ENCODE data around the gene BABAM2.
A peak's percentile ranks its signal among the peaks of the same experiment; 100 is the strongest.

Gene BABAM2

DNA sequence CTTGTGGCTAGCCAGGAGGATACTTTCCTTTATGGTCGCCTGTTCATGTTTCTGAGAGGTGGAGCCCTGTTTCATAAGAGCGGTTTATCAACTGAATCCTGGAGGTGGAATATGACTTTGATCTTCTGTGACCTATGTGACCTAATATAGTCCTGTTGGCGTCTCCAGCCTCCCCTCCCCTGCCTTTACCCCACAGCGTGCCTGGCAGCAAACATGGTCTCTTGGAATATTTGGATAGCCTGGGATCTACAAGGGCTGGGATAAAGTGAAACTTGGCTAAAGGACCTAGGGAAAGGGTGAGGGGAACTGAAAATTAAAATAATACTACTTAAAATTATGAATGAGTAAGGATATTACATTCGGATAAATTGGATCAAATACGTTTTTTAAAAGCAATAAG is 246.0 kb downstream of the BABAM2 start:
- no peak for DNase-seq

DNA sequence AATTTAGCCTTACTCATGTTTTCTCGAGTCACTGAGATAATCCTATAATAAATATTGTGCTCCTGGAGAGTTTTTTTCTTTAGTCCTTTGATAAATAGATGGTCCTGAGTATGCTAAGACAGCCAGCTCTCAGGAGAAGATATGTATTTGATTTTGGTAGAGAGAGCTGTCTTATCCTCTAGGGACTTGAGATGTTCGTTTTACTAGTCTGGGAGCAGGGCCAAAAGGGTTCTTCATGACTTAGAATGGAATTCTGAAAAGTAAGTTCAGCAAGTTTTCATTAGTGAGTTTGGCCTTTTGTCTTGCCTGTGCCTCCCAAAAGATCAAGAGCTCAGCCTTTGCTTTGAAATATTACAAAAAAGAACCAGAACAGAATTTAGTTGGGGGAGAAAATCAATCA is 246.7 kb downstream of the BABAM2 start:
- DNase-seq = no peak

DNA sequence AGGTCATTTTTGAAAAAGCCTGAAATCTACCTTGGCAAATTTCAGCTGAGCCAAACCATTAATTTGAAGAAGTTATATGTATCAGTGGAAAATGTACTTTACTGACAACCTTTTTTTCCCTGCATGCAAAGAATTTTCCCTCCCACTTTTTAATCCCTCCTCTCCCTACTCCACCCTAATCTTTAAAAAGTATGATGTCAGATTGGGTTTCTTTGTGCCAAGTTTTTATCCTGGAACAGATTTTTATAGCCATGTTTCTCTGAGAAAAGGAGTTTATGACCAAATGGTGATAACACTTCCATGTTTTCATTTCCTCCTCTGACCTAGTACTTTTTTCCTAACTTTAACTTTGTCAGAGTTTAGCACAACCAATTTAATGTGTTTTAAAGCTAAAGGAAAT is 251.9 kb downstream of the BABAM2 start:
- no peak for DNase-seq

DNA sequence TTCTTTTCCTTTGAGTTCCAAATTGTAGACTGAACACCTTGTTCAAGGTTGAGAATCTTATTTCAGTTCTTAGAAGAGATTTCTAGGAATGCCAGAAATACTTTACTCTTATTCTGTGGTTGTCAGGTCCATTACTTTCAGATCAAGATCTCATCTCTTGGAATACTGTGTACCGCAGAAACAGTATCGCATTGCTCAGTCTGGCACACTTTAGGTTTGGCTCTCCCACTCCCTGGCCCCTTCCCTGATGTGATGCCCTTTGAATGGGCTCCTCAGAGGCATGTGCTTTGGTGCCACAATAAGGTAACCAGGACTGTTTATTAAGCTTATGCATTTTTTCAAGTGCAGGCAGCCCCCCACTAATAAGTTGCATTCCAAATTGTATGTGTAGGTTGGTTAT is 257.5 kb downstream of the BABAM2 start:
- DNase-seq = no peak

DNA sequence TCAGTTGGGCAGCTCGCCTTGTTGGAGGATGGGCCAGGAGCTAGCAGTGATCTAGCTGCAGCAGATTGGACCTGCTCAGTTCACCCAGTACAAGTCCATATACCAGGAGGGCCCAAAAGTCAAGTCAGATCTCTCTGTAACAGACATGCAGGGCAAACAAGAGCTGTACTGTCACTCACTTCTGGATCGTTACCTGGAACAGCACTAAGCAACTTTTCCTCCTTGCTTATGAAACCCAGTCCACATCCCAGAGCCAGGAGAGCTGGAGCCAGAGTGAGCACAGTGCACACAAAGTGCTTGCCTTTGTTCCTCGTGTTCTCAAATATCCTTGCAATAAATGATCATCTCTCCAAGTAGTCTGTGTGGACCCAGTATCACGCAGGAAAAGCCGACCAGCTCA is 258.0 kb downstream of the BABAM2 start:
- DNase-seq = no peak

DNA sequence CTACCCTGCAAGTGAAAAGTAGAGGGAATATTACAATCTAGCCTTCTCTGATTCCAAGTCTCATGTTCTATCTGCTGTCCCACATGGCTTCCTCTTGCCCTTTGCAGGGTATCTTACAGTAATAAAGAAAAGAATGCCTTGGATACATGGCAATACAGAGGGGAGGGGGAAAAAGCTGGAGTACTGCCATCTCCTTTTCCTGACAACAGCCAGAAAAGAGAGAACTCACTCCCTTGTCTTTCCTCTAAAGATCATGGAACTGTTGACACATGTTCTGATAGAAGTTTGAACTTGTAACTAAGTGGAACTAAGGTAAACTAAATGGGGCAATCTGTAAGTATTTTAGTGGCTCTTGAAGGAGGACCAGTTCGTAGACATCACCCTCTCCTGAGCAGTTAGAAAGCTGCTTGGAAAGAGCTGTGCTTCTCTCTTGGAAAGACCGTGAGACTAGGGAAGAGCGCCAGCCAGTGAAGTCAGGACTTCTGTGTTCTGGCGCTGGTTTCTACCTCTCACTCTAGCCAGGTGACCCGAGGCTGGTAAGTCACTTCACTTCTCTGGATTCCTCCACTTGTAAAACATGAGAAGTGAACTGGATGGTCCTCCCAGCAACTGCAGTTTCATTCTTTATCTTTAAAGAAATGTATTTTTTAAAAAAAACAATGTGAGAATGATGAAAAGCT is 259.8 kb downstream of the BABAM2 start:
- DNase-seq = no peak

DNA sequence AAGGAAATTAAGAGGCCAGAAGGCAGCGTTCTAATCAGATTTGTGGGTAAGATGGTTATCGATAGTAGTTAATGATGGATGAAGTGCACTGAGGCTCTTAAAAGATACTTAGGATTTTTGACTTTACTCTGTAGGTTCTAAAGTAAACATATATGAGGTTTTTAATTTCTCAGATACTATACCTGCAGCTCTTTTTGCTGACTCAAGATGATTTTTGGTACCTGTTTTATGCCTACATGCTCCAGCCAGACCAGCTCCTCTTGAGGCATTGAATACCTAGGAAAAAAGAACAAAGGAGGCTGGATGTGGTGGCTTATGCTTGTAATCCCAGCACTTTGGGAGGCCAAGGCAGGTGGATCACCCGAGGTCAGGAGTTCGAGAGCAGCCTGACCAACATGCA is 260.5 kb downstream of the BABAM2 start:
- no peak for DNase-seq

DNA sequence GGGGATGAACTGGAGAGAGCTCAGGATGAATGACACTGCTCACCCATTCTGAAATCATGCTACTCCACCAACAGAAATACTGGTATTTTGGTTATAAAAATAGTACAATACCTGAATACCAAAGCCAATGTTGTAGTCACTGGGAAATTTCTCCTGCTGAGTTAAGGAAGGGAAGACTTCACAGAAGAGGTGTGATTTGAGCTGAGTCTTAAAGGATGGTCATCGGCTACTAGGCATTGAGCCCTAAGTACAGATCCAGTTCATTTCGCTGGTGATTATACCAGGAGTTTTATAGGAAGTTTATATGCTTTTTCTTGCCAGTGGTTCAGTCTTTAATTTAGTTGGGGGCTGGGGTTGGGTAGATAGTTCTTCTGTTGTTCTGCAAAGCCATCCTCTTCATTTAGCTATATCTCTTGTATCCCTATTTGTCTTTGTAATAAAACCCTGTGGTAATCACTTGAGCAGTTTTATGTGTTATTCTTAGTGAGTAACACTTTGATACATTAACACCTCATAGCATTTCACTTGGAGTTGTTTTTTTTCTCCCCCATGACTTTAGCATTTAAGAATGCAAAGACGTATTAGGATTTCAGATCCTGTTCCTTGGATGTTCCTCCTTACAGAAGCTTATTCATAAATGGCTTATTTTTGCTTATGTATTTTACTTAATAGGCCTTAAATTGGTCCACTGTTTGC is 262.2 kb downstream of the BABAM2 start:
- DNase-seq = no peak

DNA sequence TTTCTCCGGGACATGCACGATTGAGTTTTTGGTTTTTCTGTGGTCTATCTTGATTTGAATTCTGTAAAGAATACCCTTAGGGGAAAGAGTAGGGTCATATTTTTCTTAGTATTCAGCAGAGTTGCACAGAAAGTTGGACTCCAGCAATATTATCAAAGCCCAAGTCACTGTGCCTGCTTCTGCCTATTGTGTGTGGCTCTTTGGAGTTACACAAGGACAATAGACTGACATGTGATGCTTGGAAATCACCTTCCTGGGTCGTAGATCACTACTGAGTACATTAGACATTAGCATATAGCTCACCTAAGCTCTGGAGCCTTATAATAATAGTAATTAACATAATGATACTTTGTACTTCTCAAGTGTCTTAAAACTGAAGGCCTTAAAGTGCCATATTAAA is 263.3 kb downstream of the BABAM2 start:
- no peak for DNase-seq

DNA sequence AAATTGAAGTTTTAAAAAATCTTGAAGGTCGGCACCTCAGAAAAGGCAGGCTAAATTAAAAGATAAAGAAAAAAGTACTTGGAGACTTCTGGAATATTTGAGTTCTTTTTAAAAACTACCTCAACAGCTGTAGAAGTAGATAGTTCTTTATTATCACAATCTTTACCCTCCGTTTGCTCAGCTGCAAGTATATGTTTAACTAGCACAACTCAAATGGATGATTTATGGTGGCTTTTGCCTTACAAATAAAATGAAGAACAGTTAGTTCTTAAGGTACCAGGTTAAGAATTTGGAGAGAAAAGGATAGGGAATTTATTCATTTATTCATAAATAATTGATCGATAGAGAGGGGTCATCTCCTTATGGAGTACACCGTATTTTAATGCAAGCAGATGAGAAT is 264.6 kb downstream of the BABAM2 start:
- no peak for DNase-seq

DNA sequence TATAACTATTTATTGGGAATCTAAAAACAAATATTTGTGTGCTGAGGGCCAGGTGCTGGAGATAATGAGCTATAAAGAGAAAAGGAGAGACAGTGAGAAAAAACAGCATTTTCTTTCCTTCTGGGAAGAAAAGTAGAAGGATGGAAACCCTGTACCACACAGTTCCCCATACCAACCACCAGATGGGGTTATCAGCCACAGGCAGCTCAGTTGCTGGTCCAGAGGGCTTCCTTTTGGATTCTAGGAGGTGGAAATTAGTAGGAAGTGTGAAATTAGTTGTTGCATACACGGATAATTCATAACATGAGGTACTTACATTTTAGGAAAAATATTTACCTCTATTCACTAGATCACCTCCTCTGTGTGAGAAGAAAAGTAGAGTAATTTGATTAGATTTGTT is 265.1 kb downstream of the BABAM2 start:
- DNase-seq = no peak

DNA sequence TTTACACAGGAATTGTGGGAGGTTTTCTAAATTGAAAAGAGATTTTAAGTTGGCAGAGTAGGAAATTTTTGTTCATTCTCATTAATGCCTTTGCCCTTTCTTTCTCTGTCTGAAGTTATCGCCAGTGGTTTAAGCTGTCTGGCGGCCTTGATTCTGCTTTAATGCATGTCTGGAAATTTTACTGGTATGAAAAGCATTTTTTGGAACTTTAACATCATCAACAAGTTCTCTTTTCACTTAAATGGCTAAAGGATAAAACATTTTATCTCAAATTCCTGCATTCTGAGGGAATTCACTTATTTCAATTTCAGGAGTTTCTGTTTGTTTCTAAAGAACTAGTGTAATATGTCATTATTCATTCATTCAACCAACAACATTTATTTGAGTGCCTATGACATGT is 268.3 kb downstream of the BABAM2 start:
- DNase-seq = no peak

DNA sequence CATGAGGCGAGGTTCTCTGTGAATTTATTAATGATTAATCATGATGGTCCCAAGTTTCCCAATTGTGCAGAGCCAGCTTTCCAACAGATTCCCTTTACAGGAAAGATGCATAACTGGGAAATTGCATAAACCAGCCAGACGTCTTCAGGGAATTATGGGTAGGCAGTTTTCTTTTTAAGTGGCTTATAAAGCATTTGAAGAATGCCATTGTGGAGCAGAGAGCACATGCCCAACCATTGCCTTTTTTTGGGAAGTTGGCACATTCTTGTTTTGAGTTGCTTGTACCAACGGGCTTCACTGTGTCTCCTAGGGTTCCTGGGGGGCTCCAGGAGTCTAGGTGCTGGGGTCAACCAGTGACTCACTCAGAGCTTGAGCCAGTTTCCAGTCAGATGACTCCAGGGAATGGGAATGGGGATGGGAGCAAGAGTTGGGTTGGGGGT is 270.5 kb downstream of the BABAM2 start:
- no peak for DNase-seq

DNA sequence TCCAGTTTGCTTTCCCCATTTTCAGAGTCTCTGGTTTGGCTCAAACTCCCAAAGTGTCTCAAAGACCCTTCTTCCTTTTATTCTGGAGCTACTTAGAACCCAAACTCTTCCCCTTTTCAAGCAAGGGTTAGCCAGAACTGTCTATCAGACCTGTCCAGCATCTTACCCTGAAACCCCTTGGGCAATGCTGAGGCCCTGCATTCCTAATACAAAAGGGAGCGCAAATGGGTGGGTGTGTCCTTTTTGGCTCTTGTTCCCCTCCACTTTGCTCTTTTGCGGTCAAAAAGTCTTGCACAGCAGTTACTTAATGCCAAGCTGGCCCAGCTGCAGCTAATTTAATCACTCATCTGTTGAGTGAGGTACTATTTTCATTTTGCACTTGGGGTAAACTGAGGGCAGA is 270.9 kb downstream of the BABAM2 start:
- DNase-seq = peak; percentile 41

DNA sequence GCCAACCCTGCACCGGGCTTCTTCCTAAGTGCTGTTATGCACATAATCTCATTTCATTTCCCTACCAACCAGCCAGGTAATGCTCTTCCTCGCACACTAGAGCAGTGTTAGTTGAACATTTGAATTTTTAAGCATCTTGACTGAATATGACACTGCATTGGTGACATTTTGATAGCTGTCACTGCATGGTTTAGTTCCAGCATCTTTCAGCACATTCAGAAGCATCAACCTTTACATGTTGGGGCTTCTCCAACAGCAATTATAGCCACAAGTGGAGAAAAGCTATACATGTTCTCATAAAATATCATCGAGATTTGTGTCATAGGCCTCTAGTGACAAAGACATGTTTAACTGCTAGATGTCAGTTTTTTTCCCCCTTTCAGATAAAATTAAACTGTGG is 272.0 kb downstream of the BABAM2 start:
- no peak for DNase-seq

DNA sequence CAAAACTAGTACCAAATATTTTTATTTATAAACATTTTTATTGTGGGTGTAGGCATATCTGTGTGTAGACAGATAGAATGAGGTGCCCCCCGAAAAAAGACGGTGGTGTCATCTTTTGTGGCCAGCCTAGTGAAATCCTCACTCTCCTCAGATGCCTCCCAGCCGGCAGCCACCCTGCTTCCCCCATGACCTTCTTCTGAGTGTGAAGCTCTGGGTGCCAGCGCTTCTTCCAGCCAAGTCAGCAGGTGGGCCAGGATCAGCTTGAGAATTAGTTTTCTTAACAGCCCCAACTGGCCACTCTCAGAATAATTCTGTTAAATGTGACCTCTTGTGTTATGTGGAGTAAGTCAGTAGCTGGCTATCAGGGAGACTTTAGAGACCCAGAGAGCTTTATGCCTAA is 272.5 kb downstream of the BABAM2 start:
- no peak for DNase-seq

DNA sequence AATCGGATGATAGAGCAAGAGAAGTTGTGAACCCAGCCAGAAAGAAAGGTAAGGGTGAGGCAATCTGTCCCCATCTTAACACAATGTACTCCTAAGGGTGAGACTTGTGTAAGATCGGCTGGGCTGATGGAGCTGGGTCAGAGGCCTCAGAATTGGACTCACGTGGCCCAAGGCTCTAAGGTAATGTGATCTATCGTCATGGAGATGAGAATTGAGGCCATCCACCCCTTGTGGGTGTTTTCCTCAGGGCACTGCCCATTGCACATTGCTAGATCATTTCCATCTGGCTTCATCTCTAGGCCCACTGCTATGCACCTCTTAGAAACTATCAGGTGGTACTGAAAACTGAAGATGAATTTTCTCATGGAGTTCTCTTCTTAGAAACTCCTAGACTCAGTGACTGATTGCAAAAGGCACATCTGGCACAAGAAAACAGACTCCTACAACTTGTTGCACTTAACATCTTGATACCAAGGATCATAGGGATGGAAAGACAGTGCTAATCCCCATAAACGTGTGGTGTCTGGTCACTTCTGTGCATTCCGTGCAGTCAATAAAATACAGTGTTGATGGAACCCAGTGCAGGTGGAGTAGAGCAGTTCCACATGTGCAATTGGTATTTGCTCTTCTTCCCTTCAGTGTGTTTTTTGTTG is 273.2 kb downstream of the BABAM2 start:
- DNase-seq = no peak

DNA sequence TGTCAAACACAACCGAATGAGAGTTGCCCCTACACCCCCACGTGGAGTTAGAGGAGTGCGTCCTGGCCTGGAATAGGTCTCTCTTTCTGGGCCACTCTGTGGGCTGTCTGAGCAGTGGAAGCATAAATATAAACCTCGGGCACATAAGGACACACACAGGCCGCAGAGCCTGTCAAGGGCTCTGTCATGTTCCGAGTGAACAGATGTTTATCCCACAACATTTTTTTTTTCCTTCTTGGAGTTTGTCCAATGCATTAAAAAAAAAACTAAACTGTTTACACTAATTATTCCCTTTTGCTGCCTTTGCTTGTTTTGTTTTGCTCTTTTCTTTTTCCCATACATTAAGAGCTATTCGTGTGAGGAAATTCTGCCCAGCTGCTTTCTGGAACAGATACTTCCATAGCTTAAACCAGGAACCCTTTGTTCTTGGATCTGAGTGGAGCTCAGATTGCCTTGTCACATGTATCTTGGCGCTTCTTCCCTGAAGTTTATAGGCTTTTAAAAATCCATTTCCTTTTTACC is 273.8 kb downstream of the BABAM2 start:
- no peak for DNase-seq

DNA sequence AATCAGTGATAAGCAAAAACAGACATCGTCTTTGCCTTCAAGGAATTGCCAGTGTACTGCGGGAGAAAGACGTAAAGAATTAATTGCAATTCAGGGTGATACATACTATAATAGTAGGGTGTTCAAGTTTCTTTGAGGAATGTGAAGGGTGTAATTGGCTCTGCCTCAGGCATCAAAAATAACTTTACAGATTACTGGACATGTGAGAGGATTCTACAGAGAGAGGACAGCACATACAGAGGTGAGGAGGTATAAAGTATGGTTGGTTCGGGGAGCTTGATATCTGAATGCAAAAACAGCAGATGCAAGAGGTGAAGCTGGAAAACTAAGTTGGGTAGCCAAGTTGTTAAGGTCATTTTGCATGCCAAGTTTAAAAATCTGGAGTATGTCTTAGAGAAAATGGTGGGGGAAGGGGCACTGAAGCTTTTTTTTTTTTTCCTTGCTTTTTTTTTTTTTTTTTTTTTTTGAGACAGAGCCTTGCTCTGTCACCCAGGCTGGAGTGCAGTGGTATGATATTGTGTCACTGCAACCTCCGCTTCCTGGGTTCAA is 274.6 kb downstream of the BABAM2 start:
- DNase-seq = no peak

DNA sequence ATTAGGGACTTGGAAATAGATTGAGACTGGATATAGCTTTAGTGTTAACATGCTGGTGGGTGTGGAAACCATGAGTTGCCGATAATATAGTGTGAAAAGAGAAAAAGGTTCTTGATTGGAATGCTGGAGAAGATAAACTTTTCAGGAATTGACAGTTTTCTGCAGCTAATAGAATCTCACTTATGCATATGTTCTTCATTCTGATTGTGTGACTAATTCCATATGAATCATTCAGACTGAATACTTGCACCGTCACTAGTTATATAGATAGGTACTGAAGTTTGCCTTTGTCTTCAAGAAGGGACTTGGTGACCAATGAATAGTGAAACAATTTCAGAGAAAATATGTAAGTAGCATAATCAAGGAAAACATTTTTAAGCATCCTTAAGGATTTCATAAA is 276.4 kb downstream of the BABAM2 start:
- DNase-seq = no peak

DNA sequence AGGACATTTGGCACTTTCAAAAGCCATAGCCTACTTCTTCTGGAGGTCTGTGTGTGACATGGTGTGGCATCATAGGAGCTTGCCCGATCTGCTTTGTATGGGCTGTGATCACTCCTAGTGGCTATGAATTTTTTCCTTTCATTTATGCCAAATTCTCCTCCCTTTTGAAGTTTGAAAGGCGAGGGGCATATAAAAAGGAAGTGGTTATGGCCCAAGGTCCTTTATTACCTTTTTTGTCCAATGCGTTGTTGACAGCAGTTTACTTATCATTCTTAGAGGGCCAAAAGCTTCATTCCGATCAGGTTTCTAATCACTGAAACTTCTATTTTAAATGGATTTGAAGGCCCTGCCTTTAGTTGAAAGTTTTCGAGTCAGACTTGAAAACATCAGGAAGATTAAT is 277.8 kb downstream of the BABAM2 start:
- no peak for DNase-seq

DNA sequence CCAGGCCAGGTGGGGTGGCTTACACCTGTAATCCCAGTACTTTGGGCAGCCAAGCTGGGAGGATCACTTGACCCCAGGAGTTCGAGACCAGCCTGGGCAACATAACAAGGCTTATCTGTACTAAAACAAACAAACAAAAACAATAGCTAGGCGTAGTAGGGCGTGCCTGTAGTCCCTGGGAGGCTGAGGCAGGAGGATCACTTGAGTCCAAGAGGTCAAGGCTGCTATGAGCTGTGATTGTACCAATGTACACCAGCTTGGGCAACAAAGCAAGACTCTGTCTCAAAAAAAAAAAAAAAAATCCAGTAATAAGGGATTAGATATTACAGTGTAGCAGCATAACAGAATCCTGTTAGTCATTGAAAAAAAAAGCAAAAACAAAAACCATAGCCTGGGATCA is 279.0 kb downstream of the BABAM2 start:
- DNase-seq = no peak

DNA sequence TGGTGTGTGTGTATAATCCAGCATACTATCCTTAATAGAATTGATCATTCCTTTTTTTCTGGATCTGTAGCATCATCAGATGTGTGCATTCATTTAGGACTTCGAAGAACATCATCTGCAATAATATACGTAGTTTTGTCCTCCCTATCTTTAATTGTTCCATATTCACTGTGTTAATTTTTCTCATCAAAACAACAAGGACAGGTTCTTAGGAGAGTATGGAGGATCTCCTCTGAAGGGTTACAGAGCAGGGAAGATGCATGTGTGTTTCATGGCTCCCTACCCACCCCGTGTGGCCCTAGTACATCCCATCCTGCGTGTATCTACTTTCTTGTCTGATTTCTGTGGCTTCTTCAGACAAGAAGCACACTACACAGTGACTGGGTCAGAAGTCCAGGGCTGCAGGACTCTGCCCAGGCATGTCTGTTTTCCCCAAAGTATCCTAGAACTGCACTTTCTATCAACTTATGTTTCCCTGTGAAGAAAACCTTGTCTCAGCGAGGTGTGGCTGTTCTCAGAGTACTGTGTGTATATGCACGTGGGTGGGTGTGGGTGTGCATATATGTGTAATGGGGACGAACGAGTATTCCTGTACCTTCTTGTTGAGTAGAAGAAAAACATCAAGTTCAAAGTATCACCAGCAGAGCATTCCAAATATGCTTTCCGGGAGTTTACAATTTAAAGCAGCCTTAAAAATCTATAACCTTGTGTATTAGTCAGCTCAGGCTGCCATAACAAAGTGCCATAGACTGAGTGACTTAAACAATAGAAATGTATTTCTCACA is 281.8 kb downstream of the BABAM2 start:
- no peak for DNase-seq
